CD4-positive, alpha-beta T cell treated with Interleukin-10 for 1 hour (primary cell): ENCODE measurements around the gene QRICH1.
A peak's percentile ranks its signal among the peaks of the same experiment; 100 is the strongest.

Source experiments
- DNase-seq: peaks from one replicate; pipeline ENCODE4 v3.0.0-alpha.2; 2020

The QRICH1 gene

GRCh38 chr3:48993834-48994233 is 100.0 kb downstream of the QRICH1 start:
- no peak for DNase-seq

DNA sequence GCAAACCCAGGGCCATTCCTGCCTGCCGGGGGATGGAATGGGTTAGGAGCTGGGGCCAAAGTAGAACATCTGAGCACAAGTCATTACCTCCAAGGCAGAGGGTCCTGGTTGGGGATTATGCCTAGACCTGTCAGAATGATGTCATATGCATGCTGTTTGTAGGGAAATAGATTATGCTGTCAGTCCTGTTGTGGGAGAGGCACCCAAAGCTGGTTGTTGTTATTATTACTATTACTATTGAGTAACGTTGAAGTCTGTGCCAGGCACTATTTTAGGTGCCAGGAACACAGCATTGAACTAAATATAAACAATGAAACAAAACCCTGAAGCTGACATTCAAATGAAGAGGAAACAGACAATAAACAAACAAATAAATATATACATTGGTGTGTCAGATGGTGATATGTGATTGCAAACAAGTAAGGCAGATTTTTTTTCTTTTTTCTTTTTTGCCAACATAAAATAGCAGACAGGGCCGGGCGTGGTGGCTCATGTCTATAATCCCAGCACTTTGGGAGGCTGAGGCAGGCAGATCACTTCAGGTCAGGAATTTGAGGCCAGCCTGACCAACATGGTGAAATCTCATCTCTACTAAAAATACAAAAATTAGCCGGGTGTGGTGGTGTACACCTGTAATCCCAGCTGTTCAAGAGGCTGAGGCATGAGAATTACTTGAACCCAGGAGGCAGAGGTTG is 101.9 kb downstream of the QRICH1 start:
- no peak for DNase-seq

GRCh38 chr3:48990636-48991469 is 103.0 kb downstream of the QRICH1 start:
- DNase-seq = peak; percentile 45

- peak; percentile 73 for DNase-seq
Measured at GRCh38 chr3:48989796-48990635, 103.9 kb downstream of the QRICH1 start, which contains the start of gene P4HTM. TSS of gene P4HTM (plus strand) at chr3:48990241. CDS start at chr3:48990257, 16 bp downstream.

DNA sequence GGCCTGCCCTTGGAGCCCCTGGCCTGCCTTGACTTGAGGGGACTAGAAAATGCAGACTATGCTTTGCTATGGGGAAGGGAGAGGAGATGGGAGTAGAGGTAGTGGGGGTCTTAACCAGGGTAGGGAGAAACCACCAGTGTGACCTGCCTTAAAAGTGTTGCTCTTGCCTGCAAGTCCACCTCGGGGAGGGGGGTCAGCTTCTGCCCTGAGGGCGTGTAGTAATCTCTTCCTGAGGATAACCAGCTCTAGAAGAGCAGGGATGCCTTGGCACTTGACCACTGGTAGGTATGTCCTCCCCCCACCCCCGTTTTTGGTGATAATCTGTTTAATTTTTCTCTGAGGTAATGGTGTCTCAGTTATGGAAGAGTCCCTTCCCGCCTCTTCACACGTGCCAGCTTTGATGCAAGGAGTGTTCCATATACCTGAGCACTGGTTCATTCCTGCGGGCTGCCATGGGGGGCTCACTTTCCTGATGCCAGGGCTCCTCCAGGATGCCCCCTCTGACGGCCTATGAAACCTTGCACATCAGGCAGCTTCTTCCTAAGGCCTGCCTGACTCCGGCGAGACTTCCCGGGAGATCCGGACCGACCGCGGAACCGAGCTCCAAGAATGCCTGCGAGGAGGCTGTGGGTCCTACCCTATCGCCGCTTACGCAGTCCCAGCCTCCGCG is 104.6 kb downstream of the QRICH1 start:
- DNase-seq = no peak

DNA sequence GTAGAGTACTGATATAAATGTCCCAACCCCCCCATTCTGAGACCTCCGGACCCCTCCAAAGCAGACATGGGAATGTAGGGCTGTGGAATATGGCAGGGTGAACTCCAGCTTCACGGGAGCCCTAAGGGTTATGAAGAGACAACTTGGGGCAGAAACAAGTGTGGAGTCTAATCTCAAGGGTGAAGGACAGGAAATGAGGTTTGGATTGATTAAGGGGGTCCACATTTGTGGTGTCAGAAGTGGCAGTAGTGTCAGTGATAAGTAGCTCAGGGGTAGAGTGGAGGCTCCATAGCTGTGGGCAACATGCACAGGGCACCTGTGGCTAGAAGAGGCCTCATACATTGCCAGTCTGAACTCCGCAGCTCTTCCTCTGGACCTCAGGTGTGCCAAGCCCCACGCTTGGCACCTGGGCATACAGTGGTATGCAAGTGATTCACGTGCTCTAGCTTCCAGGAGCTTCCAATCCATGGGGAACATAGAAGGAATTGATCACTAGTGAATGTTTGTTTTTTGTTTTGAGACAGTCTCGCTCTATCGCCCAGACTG is 108.0 kb downstream of the QRICH1 start:
- no peak for DNase-seq

GRCh38 chr3:48984663-48985062 is 109.2 kb downstream of the QRICH1 start:
- no peak for DNase-seq

DNA sequence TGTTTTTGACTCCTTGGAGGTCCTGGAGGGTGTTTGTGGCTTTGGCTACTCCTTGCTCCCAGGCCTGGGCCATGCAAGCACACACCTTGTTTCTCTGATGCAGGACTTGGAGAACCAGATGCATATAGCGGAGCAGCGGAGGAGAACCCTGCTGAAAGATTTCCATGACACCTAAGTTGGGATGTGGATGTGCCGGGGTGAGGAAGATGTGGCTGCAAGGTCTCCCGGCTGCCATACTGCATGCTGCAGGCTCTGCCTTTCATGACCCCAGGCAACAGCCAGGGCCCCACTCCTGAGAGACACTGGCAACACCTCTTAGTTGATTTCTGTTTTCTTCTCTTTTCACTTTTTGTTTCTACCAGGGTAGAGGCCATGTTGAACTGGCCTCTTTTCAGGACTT is 110.8 kb downstream of the QRICH1 start:
- no peak for DNase-seq

GRCh38 chr3:48982686-48983085 is 111.2 kb downstream of the QRICH1 start:
- no peak for DNase-seq

GRCh38 chr3:48982016-48982415 is 111.9 kb downstream of the QRICH1 start:
- no peak for DNase-seq

DNA sequence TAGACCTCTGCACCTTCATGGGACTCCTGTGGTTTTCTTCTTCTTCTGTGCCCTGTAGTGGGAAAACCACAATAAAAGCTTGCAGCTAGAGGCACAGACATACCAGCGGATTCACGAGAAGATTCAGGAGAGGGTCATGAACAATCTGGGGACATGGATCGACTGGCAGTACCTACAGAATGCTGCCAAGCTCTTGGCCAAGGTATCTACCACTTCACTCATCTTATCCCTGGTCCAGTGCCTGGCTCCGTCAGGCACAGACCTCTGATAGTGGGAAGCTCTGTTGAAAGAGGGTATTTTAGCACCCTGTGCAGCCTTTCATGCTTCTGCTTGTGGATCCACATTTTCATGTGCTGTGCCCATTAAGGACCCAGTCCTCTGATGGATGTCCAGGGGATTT is 113.6 kb downstream of the QRICH1 start:
- no peak for DNase-seq
